ENCODE measurements around the gene PTGR2.

Gene PTGR2

DNA sequence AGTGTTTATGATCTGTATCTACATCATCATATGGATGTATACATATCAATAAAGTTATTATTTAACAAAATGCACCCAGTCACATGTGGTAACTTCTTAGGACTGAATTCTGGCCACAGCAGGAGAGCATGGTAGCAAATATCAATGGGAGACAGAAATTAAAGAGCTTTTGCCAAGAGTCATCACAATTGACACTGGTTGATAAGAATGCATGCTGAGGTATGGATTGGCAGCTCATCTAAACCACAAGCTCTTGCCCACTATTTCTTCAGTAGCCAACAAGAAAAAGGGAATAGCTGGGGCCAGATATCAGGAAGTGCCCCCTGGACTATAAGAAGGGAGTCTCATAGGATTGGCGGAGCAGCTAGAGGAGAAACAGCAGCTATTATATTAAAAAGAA is 9.4 kb upstream of the PTGR2 start:
- TF ChIP-seq, protein P1, sequence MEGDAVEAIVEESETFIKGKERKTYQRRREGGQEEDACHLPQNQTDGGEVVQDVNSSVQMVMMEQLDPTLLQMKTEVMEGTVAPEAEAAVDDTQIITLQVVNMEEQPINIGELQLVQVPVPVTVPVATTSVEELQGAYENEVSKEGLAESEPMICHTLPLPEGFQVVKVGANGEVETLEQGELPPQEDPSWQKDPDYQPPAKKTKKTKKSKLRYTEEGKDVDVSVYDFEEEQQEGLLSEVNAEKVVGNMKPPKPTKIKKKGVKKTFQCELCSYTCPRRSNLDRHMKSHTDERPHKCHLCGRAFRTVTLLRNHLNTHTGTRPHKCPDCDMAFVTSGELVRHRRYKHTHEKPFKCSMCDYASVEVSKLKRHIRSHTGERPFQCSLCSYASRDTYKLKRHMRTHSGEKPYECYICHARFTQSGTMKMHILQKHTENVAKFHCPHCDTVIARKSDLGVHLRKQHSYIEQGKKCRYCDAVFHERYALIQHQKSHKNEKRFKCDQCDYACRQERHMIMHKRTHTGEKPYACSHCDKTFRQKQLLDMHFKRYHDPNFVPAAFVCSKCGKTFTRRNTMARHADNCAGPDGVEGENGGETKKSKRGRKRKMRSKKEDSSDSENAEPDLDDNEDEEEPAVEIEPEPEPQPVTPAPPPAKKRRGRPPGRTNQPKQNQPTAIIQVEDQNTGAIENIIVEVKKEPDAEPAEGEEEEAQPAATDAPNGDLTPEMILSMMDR (IDR thresholded peaks at IDR 0.05), result no peak
- Histone ChIP-seq H3K4me3 (ENCODE audit: low read depth, low read length) (no peak overlapping the region), H2AFZ (no peak overlapping the region), H3K79me2 (no peaks in the 10 kb centered on the region), H3K9me3 (ENCODE audit: control insufficient read depth, low read length) (no peaks in the 10 kb centered on the region), H3K4me2 (ENCODE audit: low read length) (no peak overlapping the region), H3K36me3 (ENCODE audit: control insufficient read depth, insufficient read depth, low read length) (no peaks in the 10 kb centered on the region), H3K27ac (no peak overlapping the region), H3K4me1 (peaks cover 4% of the 10 kb centered on the region), H3K9ac (no peak overlapping the region), H3K27me3 (ENCODE audit: control insufficient read depth, insufficient read depth, low read length) (no peaks in the 10 kb centered on the region)

DNA sequence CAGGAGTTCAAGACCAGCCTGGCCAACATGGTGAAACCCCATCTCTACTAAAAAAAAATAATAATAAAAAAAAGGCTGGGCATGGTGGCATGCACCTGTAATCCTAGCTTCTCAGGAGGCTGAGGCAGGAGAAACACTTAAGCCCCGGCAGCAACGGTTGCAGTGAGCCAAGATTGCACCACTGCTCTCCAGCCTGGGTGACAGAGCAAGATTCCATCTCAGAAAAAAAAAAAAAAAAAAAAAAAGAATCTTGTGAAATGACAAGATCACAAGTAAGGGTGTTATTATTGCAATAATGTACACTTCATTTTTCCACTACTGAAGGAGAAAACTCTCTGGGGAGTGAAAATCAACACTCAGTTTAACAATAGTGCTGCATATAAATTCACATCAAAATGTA is 8.8 kb upstream of the PTGR2 start:
- H3K4me1 ChIP-seq, result peaks cover 4% of the 10 kb centered on the region
- H3K9ac ChIP-seq, result no peak overlapping the region
- no peaks in the 10 kb centered on the region for H3K79me2 ChIP-seq
- TF ChIP-seq, protein P1 (IDR thresholded peaks at IDR 0.05), result no peak
- no peak overlapping the region for H3K27ac ChIP-seq
- H3K4me2 ChIP-seq (ENCODE audit: low read length), result no peak overlapping the region
- no peak overlapping the region for H3K4me3 ChIP-seq (ENCODE audit: low read depth, low read length)
- H2AFZ ChIP-seq, result no peak overlapping the region
- no peaks in the 10 kb centered on the region for H3K27me3 ChIP-seq (ENCODE audit: control insufficient read depth, insufficient read depth, low read length)
- no peaks in the 10 kb centered on the region for H3K36me3 ChIP-seq (ENCODE audit: control insufficient read depth, insufficient read depth, low read length)
- H3K9me3 ChIP-seq (ENCODE audit: control insufficient read depth, low read length), result no peaks in the 10 kb centered on the region

DNA sequence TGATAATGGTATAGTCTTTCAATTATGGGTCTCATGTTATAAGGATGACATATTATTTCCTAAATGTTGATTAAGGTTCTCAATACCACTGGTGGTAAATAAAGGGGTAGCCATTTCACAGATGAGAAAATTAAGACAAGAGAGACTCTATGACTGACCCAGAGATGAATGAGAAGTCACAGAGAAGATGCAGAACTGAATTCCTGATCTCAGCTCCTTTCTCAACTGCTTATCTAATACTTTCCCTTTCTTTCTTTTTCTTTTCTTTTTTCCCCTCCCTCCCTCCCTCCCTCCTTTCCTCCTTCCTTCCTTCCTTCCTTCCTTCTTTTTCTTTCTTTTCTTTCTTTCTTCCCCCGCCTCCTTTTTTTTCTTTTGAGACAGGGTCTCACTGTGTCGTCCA is 8.3 kb upstream of the PTGR2 start:
- H3K27me3 ChIP-seq (ENCODE audit: control insufficient read depth, insufficient read depth, low read length), result no peaks in the 10 kb centered on the region
- no peak overlapping the region for H3K4me3 ChIP-seq (ENCODE audit: low read depth, low read length)
- no peaks in the 10 kb centered on the region for H3K36me3 ChIP-seq (ENCODE audit: control insufficient read depth, insufficient read depth, low read length)
- H2AFZ ChIP-seq, result no peak overlapping the region
- H3K9ac ChIP-seq, result no peak overlapping the region
- H3K4me1 ChIP-seq, result peaks cover 4% of the 10 kb centered on the region
- H3K9me3 ChIP-seq (ENCODE audit: control insufficient read depth, low read length), result no peaks in the 10 kb centered on the region
- no peak overlapping the region for H3K4me2 ChIP-seq (ENCODE audit: low read length)
- H3K79me2 ChIP-seq, result no peaks in the 10 kb centered on the region
- TF ChIP-seq, protein P1 (IDR thresholded peaks at IDR 0.05), result no peak
- H3K27ac ChIP-seq, result no peak overlapping the region

DNA sequence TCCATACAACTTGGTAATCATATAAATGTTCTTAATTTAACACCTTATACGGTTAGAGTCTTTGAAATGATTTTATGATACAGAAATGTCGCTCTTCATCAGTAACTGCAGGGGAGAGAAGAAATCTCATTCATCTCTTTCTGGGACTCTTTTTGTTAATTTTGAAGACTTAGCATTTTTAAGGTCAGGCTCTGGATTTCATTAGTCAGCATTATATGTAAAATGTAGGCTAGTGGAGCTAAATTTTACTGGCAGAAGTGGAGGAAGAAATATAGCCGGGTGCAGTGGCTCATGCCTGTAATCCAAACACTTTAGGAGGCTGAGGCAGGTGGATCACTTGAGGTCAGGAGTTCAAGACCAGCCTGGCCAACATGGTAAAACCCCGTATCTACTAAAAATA is 4.7 kb upstream of the PTGR2 start:
- no peaks in the 10 kb centered on the region for H3K27me3 ChIP-seq (ENCODE audit: control insufficient read depth, insufficient read depth, low read length)
- H3K27ac ChIP-seq, result peak overlapping the region; percentile 55
- no peaks in the 10 kb centered on the region for H3K79me2 ChIP-seq
- no peak overlapping the region for H3K4me3 ChIP-seq (ENCODE audit: low read depth, low read length)
- H2AFZ ChIP-seq, result no peak overlapping the region
- no peak overlapping the region for H3K4me2 ChIP-seq (ENCODE audit: low read length)
- H3K4me1 ChIP-seq, result peaks cover 10% of the 10 kb centered on the region
- no peaks in the 10 kb centered on the region for H3K9me3 ChIP-seq (ENCODE audit: control insufficient read depth, low read length)
- no peaks in the 10 kb centered on the region for H3K36me3 ChIP-seq (ENCODE audit: control insufficient read depth, insufficient read depth, low read length)
- TF ChIP-seq, protein P1 (IDR thresholded peaks at IDR 0.05), result no peak
- no peak overlapping the region for H3K9ac ChIP-seq

DNA sequence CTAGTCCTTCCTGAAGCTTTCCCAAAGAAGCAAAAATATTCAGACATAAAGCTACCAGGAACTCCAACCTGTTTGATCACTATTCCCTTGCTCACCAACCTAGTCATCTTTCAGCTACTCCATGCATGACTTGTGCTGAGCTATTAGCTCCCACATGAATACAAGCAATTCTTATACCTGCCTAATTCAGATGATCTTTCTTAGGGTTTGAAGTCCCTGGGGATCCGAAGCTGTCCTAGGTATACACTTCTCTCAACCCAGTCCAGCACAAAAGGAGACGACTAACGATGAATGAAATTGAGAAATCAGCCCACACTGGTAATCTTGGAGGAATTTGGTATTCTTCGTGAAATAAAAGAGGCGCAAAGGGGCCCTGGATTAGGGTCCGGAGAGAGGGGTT is 631 bp upstream of the PTGR2 start:
- peak overlapping the region; percentile 93 for H2AFZ ChIP-seq
- H3K9me3 ChIP-seq (ENCODE audit: control insufficient read depth, low read length), result no peaks in the 10 kb centered on the region
- H3K4me3 ChIP-seq (ENCODE audit: low read depth, low read length), result peak overlapping the region; percentile 70
- H3K4me2 ChIP-seq (ENCODE audit: low read length), result peak overlapping the region; percentile 83
- H3K4me1 ChIP-seq, result peaks cover 14% of the 10 kb centered on the region
- no peaks in the 10 kb centered on the region for H3K27me3 ChIP-seq (ENCODE audit: control insufficient read depth, insufficient read depth, low read length)
- no peak overlapping the region for H3K9ac ChIP-seq
- H3K27ac ChIP-seq, result peak overlapping the region; percentile 97
- H3K79me2 ChIP-seq, result no peaks in the 10 kb centered on the region
- no peaks in the 10 kb centered on the region for H3K36me3 ChIP-seq (ENCODE audit: control insufficient read depth, insufficient read depth, low read length)
- TF ChIP-seq, protein P1 (IDR thresholded peaks at IDR 0.05), result no peak

All from parathyroid adenoma (tissue), 2 donors.